ENCODE results near the gene PLEKHG5.

GRCh38 chr1:6538956-6539355, 47.5 kb upstream of the PLEKHG5 start:
- TF ChIP-seq EP300 (IDR thresholded peaks at IDR 0.05) (no peak), CTCF (IDR thresholded peaks at IDR 0.05) (no peak), POLR2AphosphoS5 (IDR thresholded peaks at IDR 0.05) (no peak), POLR2A (IDR thresholded peaks at IDR 0.05) (no peak)
